Parathyroid adenoma (tissue), 2 donors: ENCODE results near the gene HOXA2.
A peak's percentile ranks its signal among the peaks of the same experiment; 100 is the strongest.

Experiments
- H2AFZ ChIP-seq: fragments of 300-600 bp; sonication (generic); one replicate; pipeline ENCODE4 v1.7.0; 2017; ENCODE audit warnings: antibody characterized with exemption, mild to moderate bottlenecking
- H3K27ac ChIP-seq: fragments of 300-600 bp; sonication (generic); one replicate; pipeline ENCODE4 v1.7.0; 2017
- H3K27me3 ChIP-seq: fragments of 300-600 bp; sonication (generic); one replicate; pipeline ENCODE4 v1.7.0; 2017; ENCODE audit warnings: low read length; ENCODE audit not compliant: control insufficient read depth, insufficient read depth
- H3K36me3 ChIP-seq: fragments of 300-600 bp; sonication (generic); one replicate; pipeline ENCODE4 v1.7.0; 2017; ENCODE audit warnings: low read length; ENCODE audit not compliant: control insufficient read depth, insufficient read depth
- H3K4me1 ChIP-seq: fragments of 300-600 bp; sonication (generic); one replicate; pipeline ENCODE4 v1.7.0; 2017; ENCODE audit warnings: control low read depth
- H3K4me2 ChIP-seq: fragments of 300-600 bp; sonication (generic); one replicate; pipeline ENCODE4 v1.7.0; 2017; ENCODE audit warnings: low read length
- H3K4me3 ChIP-seq: fragments of 300-600 bp; sonication (generic); one replicate; pipeline ENCODE4 v1.7.0; 2017; ENCODE audit warnings: low read depth, low read length
- H3K79me2 ChIP-seq: fragments of 300-600 bp; sonication (generic); one replicate; pipeline ENCODE4 v1.7.0; 2017; ENCODE audit warnings: control low read depth
- H3K9ac ChIP-seq: fragments of 300-600 bp; sonication (generic); one replicate; pipeline ENCODE4 v1.7.0; 2017; ENCODE audit warnings: mild to moderate bottlenecking
- H3K9me3 ChIP-seq: fragments of 300-600 bp; sonication (generic); one replicate; pipeline ENCODE4 v1.7.0; 2017; ENCODE audit warnings: low read length; ENCODE audit not compliant: control insufficient read depth
- TF ChIP-seq, protein P1 (sequence below): fragments of 300-600 bp; sonication (generic); IDR thresholded peaks from one replicate; pipeline ENCODE4 v1.7.0; 2017; ENCODE audit warnings: antibody characterized with exemption, mild to moderate bottlenecking
- donor health status: primary hyperparathyroidism.

HOXA2 gene

DNA sequence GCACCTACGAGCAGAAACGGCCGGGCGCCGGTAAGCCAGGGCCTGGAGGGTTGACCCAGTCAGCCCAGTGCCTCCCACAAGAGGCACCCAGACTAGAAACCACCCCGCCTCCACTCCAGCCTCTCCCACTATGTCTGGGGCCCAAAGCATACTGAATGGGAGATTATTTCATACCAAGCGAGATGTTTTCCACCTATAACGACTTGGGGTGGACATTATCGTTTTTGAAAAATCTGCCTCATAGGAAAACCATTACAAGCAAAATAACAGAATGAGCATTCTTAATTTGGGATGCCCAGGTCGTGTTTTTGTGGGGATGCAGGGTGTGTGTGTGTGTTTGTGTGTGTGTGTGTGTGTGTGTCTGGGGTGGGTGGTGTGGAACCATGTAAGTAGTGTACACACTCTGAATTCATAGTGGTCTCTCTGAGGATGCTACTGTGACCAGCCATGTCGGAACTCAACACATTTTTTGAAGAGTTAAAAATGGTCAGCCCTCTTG is 43.5 kb upstream of the HOXA2 start:
- no peak overlapping the region for H2AFZ ChIP-seq
- no peaks in the 10 kb centered on the region for H3K27me3 ChIP-seq
- no peak overlapping the region for H3K27ac ChIP-seq

DNA sequence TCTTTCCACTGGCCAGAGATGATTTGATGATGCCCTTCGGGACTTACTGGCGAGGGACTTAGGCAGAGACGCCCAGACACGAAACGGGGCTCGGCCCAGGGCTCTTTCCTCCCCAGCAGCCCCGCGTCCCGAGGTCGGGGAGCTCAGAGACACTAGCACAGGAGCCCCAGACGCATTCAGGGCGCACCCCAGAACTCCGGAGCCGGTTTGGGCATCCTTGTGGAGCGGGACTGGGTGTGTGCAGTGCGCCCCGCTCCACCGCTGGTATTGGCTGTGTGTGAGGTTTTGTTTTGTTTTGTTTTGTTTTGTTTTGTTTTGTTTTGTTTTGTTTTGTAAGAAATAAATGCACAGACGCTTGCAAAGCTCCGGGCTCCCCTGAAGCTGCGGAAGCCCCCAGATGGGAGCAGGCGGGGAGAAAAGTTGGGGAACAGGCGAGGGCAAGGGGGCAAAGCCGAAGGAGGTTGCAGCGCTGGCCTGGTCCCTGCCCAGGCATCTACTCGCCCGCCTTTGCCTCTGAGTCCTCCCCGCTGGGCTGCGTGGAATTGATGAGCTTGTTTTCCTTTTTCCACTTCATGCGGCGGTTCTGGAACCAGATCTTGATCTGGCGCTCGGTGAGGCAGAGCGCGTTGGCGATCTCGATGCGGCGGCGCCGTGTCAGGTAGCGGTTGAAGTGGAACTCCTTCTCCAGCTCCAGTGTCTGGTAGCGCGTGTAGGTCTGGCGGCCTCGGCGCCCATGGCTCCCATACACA is 42.9 kb upstream of the HOXA2 start:
- H3K9ac ChIP-seq, result no peak overlapping the region
- H3K27ac ChIP-seq, result no peak overlapping the region
- H3K27me3 ChIP-seq, result no peaks in the 10 kb centered on the region
- no peaks in the 10 kb centered on the region for H3K79me2 ChIP-seq
- no peaks in the 10 kb centered on the region for H3K4me1 ChIP-seq
- H3K9me3 ChIP-seq, result no peaks in the 10 kb centered on the region
- no peak overlapping the region for H2AFZ ChIP-seq
- H3K36me3 ChIP-seq, result no peaks in the 10 kb centered on the region
- TF ChIP-seq, protein P1, sequence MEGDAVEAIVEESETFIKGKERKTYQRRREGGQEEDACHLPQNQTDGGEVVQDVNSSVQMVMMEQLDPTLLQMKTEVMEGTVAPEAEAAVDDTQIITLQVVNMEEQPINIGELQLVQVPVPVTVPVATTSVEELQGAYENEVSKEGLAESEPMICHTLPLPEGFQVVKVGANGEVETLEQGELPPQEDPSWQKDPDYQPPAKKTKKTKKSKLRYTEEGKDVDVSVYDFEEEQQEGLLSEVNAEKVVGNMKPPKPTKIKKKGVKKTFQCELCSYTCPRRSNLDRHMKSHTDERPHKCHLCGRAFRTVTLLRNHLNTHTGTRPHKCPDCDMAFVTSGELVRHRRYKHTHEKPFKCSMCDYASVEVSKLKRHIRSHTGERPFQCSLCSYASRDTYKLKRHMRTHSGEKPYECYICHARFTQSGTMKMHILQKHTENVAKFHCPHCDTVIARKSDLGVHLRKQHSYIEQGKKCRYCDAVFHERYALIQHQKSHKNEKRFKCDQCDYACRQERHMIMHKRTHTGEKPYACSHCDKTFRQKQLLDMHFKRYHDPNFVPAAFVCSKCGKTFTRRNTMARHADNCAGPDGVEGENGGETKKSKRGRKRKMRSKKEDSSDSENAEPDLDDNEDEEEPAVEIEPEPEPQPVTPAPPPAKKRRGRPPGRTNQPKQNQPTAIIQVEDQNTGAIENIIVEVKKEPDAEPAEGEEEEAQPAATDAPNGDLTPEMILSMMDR, result no peak
- no peak overlapping the region for H3K4me2 ChIP-seq
- H3K4me3 ChIP-seq, result no peak overlapping the region

More for the DNA sequence above, 43.5 kb upstream of the HOXA2 start:
- TF ChIP-seq, protein P1, result no peak
- Histone ChIP-seq H3K4me3 (no peak overlapping the region), H3K79me2 (no peaks in the 10 kb centered on the region), H3K36me3 (no peaks in the 10 kb centered on the region), H3K9me3 (no peaks in the 10 kb centered on the region), H3K4me1 (no peaks in the 10 kb centered on the region), H3K4me2 (no peak overlapping the region), H3K9ac (no peak overlapping the region)

GRCh38 chr7:27144781-27145164 is 42.3 kb upstream of the HOXA2 start:
- no peaks in the 10 kb centered on the region for H3K4me1 ChIP-seq
- H3K9me3 ChIP-seq, result no peaks in the 10 kb centered on the region
- H3K4me2 ChIP-seq, result no peak overlapping the region
- H3K79me2 ChIP-seq, result no peaks in the 10 kb centered on the region
- H3K27me3 ChIP-seq, result no peaks in the 10 kb centered on the region
- no peak overlapping the region for H3K4me3 ChIP-seq
- TF ChIP-seq, protein P1, result no peak
- H3K9ac ChIP-seq, result no peak overlapping the region
- H3K27ac ChIP-seq, result no peak overlapping the region
- H2AFZ ChIP-seq, result no peak overlapping the region
- H3K36me3 ChIP-seq, result no peaks in the 10 kb centered on the region

- Histone ChIP-seq H3K9ac (no peak overlapping the region), H2AFZ (no peak overlapping the region), H3K9me3 (no peaks in the 10 kb centered on the region), H3K4me1 (no peaks in the 10 kb centered on the region), H3K4me3 (peak overlapping the region; percentile 80), H3K27ac (no peak overlapping the region), H3K36me3 (no peaks in the 10 kb centered on the region), H3K27me3 (no peaks in the 10 kb centered on the region), H3K79me2 (no peaks in the 10 kb centered on the region), H3K4me2 (peak overlapping the region; percentile 43)
- TF ChIP-seq, protein P1, result no peak
These were observed 41.7 kb upstream of the HOXA2 start for GRCh38 chr7:27143950-27144780.
